ENCODE results near the gene CDKN2B-AS1. TPM values are rescaled to one million over a fixed set of nuclear protein-coding genes. Genes with fewer than 3 reads are reported as not detected.

The CDKN2B-AS1 gene
- total and polyA plus RNA-seq, 2 of the 13 experiments (the other 11 are each of a cell fraction or from before 2014, with no cell fraction given), result 0.64 to 2.3 TPM

- TF ChIP-seq ZNF609 (CRISPR knock-in tag; IDR thresholded peaks at IDR 0.05; ENCODE audit: borderline replicate concordance) (peak; percentile 69; the same call in 1 of the 2 replicates), ZNF460 (CRISPR knock-in tag; IDR thresholded peaks at IDR 0.05; ENCODE audit: borderline replicate concordance) (no peak), ZNF549 (CRISPR knock-in tag; IDR thresholded peaks at IDR 0.05) (no peak), CEBPZ (IDR thresholded peaks at IDR 0.05; ENCODE audit: low read length) (no peak), ZC3H13 (CRISPR knock-in tag; IDR thresholded peaks at IDR 0.05) (no peak), ZNF567 (CRISPR knock-in tag; IDR thresholded peaks at IDR 0.05; ENCODE audit: borderline replicate concordance) (no peak), ZBTB43 (CRISPR knock-in tag; conservative IDR thresholded peaks at IDR 0.05) (peak; percentile 96), ERF (CRISPR knock-in tag; IDR thresholded peaks at IDR 0.05) (peak; percentile 69; the same call in 1 of the 2 replicates), IRX3 (CRISPR knock-in tag; IDR thresholded peaks at IDR 0.05; ENCODE audit: borderline replicate concordance, low read depth) (no peak), PHF21A (CRISPR knock-in tag; IDR thresholded peaks at IDR 0.05) (no peak), ZNF775 (CRISPR knock-in tag; IDR thresholded peaks at IDR 0.05; ENCODE audit: borderline replicate concordance) (no peak), TBL1XR1 (IDR thresholded peaks at IDR 0.05; ENCODE audit: borderline replicate concordance, low read length, partially characterized antibody) (no peak), ZNF414 (CRISPR knock-in tag; IDR thresholded peaks at IDR 0.05) (no peak), MIER3 (CRISPR knock-in tag; IDR thresholded peaks at IDR 0.05; ENCODE audit: borderline replicate concordance) (no peak; the same call in 1 of the 2 replicates), ARNT2 (CRISPR knock-in tag; IDR thresholded peaks at IDR 0.05; ENCODE audit: low read depth) (no peak), ZNF574 (CRISPR knock-in tag; IDR thresholded peaks at IDR 0.05) (no peak)
Observed at GRCh38 chr9:22158927-22159346, 164.3 kb downstream of the CDKN2B-AS1 start (continued).

Data from HepG2 (cell line).